ENCODE measurements around the gene RNF157. TPM values are rescaled to one million over a fixed set of nuclear protein-coding genes. Genes with fewer than 3 reads are reported as not detected.

The RNF157 gene
- total RNA-seq, 2 donors from 2014 or later: 9.6 to 11.2 TPM

GRCh38 chr17:76236603-76237002 lies 3.7 kb downstream of the RNF157 start:
- Histone ChIP-seq H3K27me3 (ENCODE audit: control insufficient read depth, insufficient read depth, low read length, poor library complexity, severe bottlenecking) (peaks cover 43% of the 10 kb centered on the region), H3K4me3 (ENCODE audit: low read length) (no peak overlapping the region), H3K36me3 (ENCODE audit: control insufficient read depth, insufficient read depth, low read length) (no peaks in the 10 kb centered on the region), H3K27ac (ENCODE audit: low read depth, low read length) (no peak overlapping the region), H3K9ac (ENCODE audit: extremely low read depth, low read length, poor library complexity, severe bottlenecking) (no peak overlapping the region), H3K9me3 (ENCODE audit: control insufficient read depth, low read length) (no peaks in the 10 kb centered on the region), H3K4me1 (ENCODE audit: control insufficient read depth, insufficient read depth, low read length) (no peaks in the 10 kb centered on the region)
- no peak overlapping the region for H3K4me3 Mint-ChIP-seq
- no peaks in the 10 kb centered on the region for H3K36me3 Mint-ChIP-seq (ENCODE audit: low read depth)
- TF ChIP-seq CTCF (conservative IDR thresholded peaks at IDR 0.05): no peak
- H3K27ac Mint-ChIP-seq: no peak overlapping the region
- no peak for DNase-seq
- no peaks in the 10 kb centered on the region for H3K9me3 Mint-ChIP-seq
- H3K27me3 Mint-ChIP-seq (ENCODE audit: insufficient read depth): peaks cover 36% of the 10 kb centered on the region
- H3K4me1 Mint-ChIP-seq: peaks cover 6% of the 10 kb centered on the region

GRCh38 chr17:76235883-76236282 lies 4.4 kb downstream of the RNF157 start:
- 98 to 100% methylated on average over 2 of the region's 2 CpGs for WGBS, 2 experiments (ENCODE audit: insufficient coverage in 1 of 2, insufficient read length in 1 of 2)
- H3K4me3 Mint-ChIP-seq: no peak overlapping the region
- Histone ChIP-seq H3K9me3 (ENCODE audit: control insufficient read depth, low read length) (no peaks in the 10 kb centered on the region), H3K4me3 (ENCODE audit: low read length) (no peak overlapping the region), H3K27ac (ENCODE audit: low read depth, low read length) (no peak overlapping the region), H3K4me1 (ENCODE audit: control insufficient read depth, insufficient read depth, low read length) (no peaks in the 10 kb centered on the region), H3K36me3 (ENCODE audit: control insufficient read depth, insufficient read depth, low read length) (no peaks in the 10 kb centered on the region), H3K27me3 (ENCODE audit: control insufficient read depth, insufficient read depth, low read length, poor library complexity, severe bottlenecking) (peaks cover 36% of the 10 kb centered on the region), H3K9ac (ENCODE audit: extremely low read depth, low read length, poor library complexity, severe bottlenecking) (no peak overlapping the region)
- no peak overlapping the region for H3K27ac Mint-ChIP-seq
- peaks cover under 1% of the 10 kb centered on the region for H3K4me1 Mint-ChIP-seq
- TF ChIP-seq CTCF (conservative IDR thresholded peaks at IDR 0.05): no peak
- H3K36me3 Mint-ChIP-seq (ENCODE audit: low read depth): no peaks in the 10 kb centered on the region
- H3K9me3 Mint-ChIP-seq: no peaks in the 10 kb centered on the region
- H3K27me3 Mint-ChIP-seq (ENCODE audit: insufficient read depth): peaks cover 29% of the 10 kb centered on the region
- DNase-seq: no peak

GRCh38 chr17:76234354-76234679 lies 6.0 kb downstream of the RNF157 start:
- Histone ChIP-seq H3K4me3 (ENCODE audit: low read length) (no peak overlapping the region), H3K4me1 (ENCODE audit: control insufficient read depth, insufficient read depth, low read length) (no peaks in the 10 kb centered on the region), H3K9me3 (ENCODE audit: control insufficient read depth, low read length) (no peaks in the 10 kb centered on the region), H3K27me3 (ENCODE audit: control insufficient read depth, insufficient read depth, low read length, poor library complexity, severe bottlenecking) (peaks cover 37% of the 10 kb centered on the region), H3K27ac (ENCODE audit: low read depth, low read length) (no peak overlapping the region), H3K9ac (ENCODE audit: extremely low read depth, low read length, poor library complexity, severe bottlenecking) (no peak overlapping the region), H3K36me3 (ENCODE audit: control insufficient read depth, insufficient read depth, low read length) (no peaks in the 10 kb centered on the region)
- no peak for TF ChIP-seq CTCF (conservative IDR thresholded peaks at IDR 0.05)
- Mint-ChIP-seq H3K27ac (no peak overlapping the region), H3K27me3 (ENCODE audit: insufficient read depth) (peaks cover 26% of the 10 kb centered on the region), H3K4me3 (no peak overlapping the region), H3K4me1 (no peaks in the 10 kb centered on the region), H3K9me3 (no peaks in the 10 kb centered on the region), H3K36me3 (ENCODE audit: low read depth) (no peaks in the 10 kb centered on the region)
- DNase-seq: no peak
- 81 to 84% methylated on average over 2 to 4 of the region's 5 CpGs for WGBS, 2 experiments (ENCODE audit: insufficient coverage in 1 of 2, insufficient read length in 1 of 2)

Data from endodermal cell (in vitro differentiated cells).